Small intestine (tissue), 7 donors: Measurements from ENCODE around the gene DNAJB8. TPM values are rescaled to one million over a fixed set of nuclear protein-coding genes. Genes with fewer than 3 reads are reported as not detected.

Experiments
- DNase-seq, 2 donors: peaks; one replicate each; pipeline versions ENCODE4 v3.0.0 to v3.0.0-alpha.2; 2013
- FAIRE-seq: peaks from 2 replicates; lab custom pipeline; 2012; peaks lifted over from hg19 to GRCh38; lab: Jason Lieb, UNC
- H3K27ac ChIP-seq, 3 donors: one replicate each; pipeline ENCODE4 v1.5.1; 2013; ENCODE audit warnings: low read length in 2 of 3, mild to moderate bottlenecking in 2 of 3, control low read depth in 1 of 3, inconsistent platforms in 1 of 3, low read depth in 1 of 3, moderate library complexity in 1 of 3
- H3K27me3 ChIP-seq, 3 donors: one replicate each; pipeline ENCODE4 v1.6.1; 2013; ENCODE audit warnings: low read length in 3 of 3, inconsistent platforms in 1 of 3; ENCODE audit not compliant: control insufficient read depth in 3 of 3, insufficient read depth in 3 of 3
- H3K36me3 ChIP-seq, 3 donors: one replicate each; pipeline ENCODE4 v1.6.1; 2013; ENCODE audit warnings: low read length in 3 of 3, inconsistent platforms in 1 of 3, low read depth in 1 of 3, mild to moderate bottlenecking in 1 of 3, moderate library complexity in 1 of 3; ENCODE audit not compliant: control insufficient read depth in 3 of 3, insufficient read depth in 2 of 3
- H3K4me1 ChIP-seq, 3 donors: one replicate each; pipeline ENCODE4 v1.6.1; 2013; ENCODE audit warnings: low read length in 2 of 3, inconsistent platforms in 1 of 3, low read depth in 1 of 3, mild to moderate bottlenecking in 1 of 3, moderate library complexity in 1 of 3; ENCODE audit not compliant: control insufficient read depth in 3 of 3, insufficient read depth in 2 of 3
- H3K4me3 ChIP-seq, 3 donors: one replicate each; pipeline ENCODE4 v1.5.1; 2013; ENCODE audit warnings: low read length in 3 of 3, control low read depth in 1 of 3, inconsistent platforms in 1 of 3, low read depth in 1 of 3, mild to moderate bottlenecking in 1 of 3, moderate library complexity in 1 of 3
- H3K9me3 ChIP-seq, 2 donors: one replicate each; pipeline ENCODE4 v1.6.1; 2013; ENCODE audit warnings: low read depth in 1 of 2, low read length in 1 of 2; ENCODE audit not compliant: control insufficient read depth in 2 of 2, insufficient read depth in 1 of 2
- WGBS, 3 donors: extraction: QIAGEN DNeasy Blood & Tissue Kit; methylation state at CpG; one replicate each; pipeline ENCODE4 v1.1.7; 2013; 5-methylcytosine and 5-hydroxymethylcytosine counted together
- polyA plus RNA-seq, 4 donors: library from polyadenylated mRNA; stranded (reverse) in 3 of 4; unstranded in 1 of 4; fragments of 200-250 nt in 3 of 4; fragments of 120-200 nt in 1 of 4; gene quantifications; one replicate each; pipeline versions ENCODE4 v1.2.1 to v1.2.3, GENCODE V29; 2013
- donor health status: healthy with polysubstance abuse.
- donor health status: control.
- donor health status: control.
- donor health status: Bipolar disorder and iron deficiency.
- donor health status: healthy.

DNAJB8 gene
- polyA plus RNA-seq, 4 donors: not detected

- FAIRE-seq (no peak), DNase-seq (no peak)
- Histone ChIP-seq H3K36me3 (no peaks in the 10 kb centered on the region), H3K27me3 (peaks cover 0 to 2% (median 0%) of the 10 kb centered on the region in 3 donors), H3K4me1 (peaks cover 0 to 9% (median 0%) of the 10 kb centered on the region in 3 donors), H3K4me3 (no peak overlapping the region), H3K27ac (no peak overlapping the region), H3K9me3 (peaks cover 0 to 12% of the 10 kb centered on the region in 2 donors)
- WGBS, 3 donors: 80 to 94% (median 86%) methylated on average over 7 of the region's 7 CpGs
These were observed 46.4 kb downstream of the DNAJB8 start for GRCh38 chr3:128420289-128420688.

DNA sequence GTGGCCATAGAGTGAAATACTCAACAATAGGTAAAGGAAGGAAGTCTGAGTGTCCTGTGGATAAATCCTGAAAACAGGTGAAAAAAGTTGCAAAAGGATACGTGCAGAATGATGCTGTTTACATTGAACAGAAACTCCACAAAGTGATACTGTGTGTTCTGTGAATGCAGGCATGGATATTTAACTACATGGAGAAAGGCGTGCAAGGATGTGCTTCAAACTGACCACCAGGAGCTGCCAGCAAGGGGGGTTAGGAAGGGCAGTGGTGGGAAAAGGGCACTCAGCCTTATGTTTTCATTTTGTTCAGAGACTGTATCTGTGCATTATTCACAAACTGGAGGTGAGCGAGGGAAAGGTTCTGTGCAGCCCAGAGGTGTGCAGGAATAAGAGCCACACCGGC is 47.4 kb downstream of the DNAJB8 start:
- H3K27ac ChIP-seq: no peak overlapping the region
- H3K36me3 ChIP-seq: no peaks in the 10 kb centered on the region
- peaks cover 0 to 2% (median 0%) of the 10 kb centered on the region in 3 donors for H3K27me3 ChIP-seq
- peaks cover 0 to 9% (median 0%) of the 10 kb centered on the region in 3 donors for H3K4me1 ChIP-seq
- peaks cover 0 to 12% of the 10 kb centered on the region in 2 donors for H3K9me3 ChIP-seq
- 94 to 95% (median 95%) methylated on average over 4 of the region's 4 CpGs for WGBS, 3 donors
- FAIRE-seq: no peak
- H3K4me3 ChIP-seq: no peak overlapping the region
- DNase-seq: no peak

GRCh38 chr3:128418900-128419299 is 47.8 kb downstream of the DNAJB8 start:
- peaks cover 0 to 12% of the 10 kb centered on the region in 2 donors for H3K9me3 ChIP-seq

GRCh38 chr3:128416578-128417211 is 50.0 kb downstream of the DNAJB8 start:
- no peak for FAIRE-seq
- 56 to 80% (median 76%) methylated on average over 12 of the region's 12 CpGs for WGBS, 3 donors
- peaks cover 0 to 12% (median 0%) of the 10 kb centered on the region in 3 donors for H3K36me3 ChIP-seq
- H3K4me3 ChIP-seq: no peak overlapping the region
- H3K9me3 ChIP-seq: peaks cover 0 to 12% of the 10 kb centered on the region in 2 donors
- no peak for DNase-seq
- H3K4me1 ChIP-seq: peaks cover 0 to 22% (median 0%) of the 10 kb centered on the region in 3 donors
- H3K27ac ChIP-seq: no peak overlapping the region
- H3K27me3 ChIP-seq: peaks cover 0 to 2% (median 0%) of the 10 kb centered on the region in 3 donors

More at GRCh38 chr3:128418900-128419299, 47.8 kb downstream of the DNAJB8 start:
- no peak overlapping the region for H3K27ac ChIP-seq
- no peak overlapping the region for H3K4me3 ChIP-seq
- WGBS, 3 donors: 81 to 89% (median 84%) methylated on average over 2 of the region's 2 CpGs
- FAIRE-seq: no peak
- peaks cover 0 to 4% (median 0%) of the 10 kb centered on the region in 3 donors for H3K36me3 ChIP-seq
- H3K27me3 ChIP-seq: peaks cover 0 to 2% (median 0%) of the 10 kb centered on the region in 3 donors
- peaks cover 0 to 9% (median 0%) of the 10 kb centered on the region in 3 donors for H3K4me1 ChIP-seq
- no peak for DNase-seq

GRCh38 chr3:128415773-128416577 is 50.7 kb downstream of the DNAJB8 start:
- Histone ChIP-seq H3K27ac (no peak overlapping the region), H3K4me1 (peaks cover 0 to 25% (median 0%) of the 10 kb centered on the region in 3 donors), H3K4me3 (no peak overlapping the region), H3K27me3 (peaks cover 0 to 2% (median 0%) of the 10 kb centered on the region in 3 donors), H3K9me3 (peaks cover 0 to 12% of the 10 kb centered on the region in 2 donors), H3K36me3 (peaks cover 0 to 12% (median 0%) of the 10 kb centered on the region in 3 donors)
- DNase-seq (no peak), FAIRE-seq (no peak)
- WGBS, 3 donors: 61 to 80% (median 77%) methylated on average over 14 to 19 of the region's 19 CpGs

DNA sequence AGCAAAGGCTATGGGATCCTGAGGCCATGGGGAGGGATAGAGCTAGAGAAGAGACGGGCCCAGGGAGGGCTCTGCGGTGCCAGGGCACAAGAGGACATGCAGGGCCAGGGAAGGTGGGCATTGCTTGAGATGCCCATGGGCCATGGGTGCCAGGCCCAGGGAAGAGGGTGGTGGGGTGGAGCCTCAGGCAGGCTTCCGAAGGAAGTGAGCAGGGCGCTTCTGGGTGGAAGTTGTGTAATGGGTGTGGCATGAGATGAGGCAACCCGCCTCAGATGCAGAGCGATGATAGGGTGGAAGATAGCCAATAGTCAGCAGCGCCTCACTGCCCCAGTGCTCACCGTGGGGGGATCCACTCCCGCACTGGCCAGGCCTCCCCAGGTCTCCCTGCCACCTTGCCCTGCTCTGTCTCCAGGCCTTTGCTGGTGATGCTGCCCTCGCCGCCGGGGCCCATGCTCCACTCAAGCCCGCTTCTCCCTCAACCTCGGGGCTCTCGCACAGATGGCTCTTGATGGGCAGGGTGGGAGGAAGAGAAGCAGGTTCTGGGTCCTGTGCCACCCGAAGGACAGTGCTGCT is 51.4 kb downstream of the DNAJB8 start:
- FAIRE-seq: no peak
- H3K27ac ChIP-seq: no peak overlapping the region
- DNase-seq: no peak

DNA sequence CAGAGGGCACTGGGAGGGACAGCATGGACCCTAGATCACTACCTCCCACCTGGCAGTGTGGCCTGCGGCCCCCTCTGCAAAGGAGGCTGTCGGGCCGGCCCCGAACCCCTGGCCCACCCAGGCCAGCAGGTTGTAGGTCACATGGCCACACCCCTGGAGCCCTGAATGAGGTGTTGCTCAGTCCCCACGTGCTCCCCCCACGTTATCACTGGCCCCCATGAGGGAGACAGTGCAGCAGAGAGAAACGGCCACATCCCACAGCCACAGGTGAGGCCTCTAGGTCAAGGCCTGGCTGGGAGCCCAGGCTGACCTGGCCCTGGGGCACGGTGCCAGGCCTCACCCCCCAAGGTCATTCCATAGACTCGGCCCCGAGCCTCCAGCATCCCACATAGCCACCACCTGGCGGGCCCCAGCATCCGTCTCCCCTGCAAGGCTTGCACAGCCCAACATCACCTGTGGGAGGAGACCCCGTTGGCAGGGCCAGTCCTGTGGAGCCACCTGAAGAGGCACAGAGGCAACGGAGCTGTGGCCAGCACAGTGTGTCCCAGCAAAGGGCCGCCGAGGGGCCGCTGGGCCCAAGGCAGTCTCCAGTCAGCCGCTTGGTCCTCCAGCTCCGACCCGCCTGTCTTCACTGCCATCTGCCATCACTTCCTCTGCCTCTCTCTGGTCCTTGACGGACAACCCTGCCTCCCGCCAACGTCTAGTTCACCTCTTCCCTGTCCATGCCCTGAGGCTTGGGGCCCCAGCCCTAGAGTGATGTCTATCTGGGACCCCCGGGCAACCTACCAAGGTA is 53.1 kb downstream of the DNAJB8 start:
- FAIRE-seq (no peak), DNase-seq (no peak)
- 85 to 90% (median 85%) methylated on average over 19 to 24 of the region's 24 CpGs for WGBS, 3 donors
- H3K4me3 ChIP-seq: no peak overlapping the region
- peaks cover 0 to 2% of the 10 kb centered on the region in 2 donors for H3K9me3 ChIP-seq
- H3K27me3 ChIP-seq: peaks cover 0 to 2% (median 0%) of the 10 kb centered on the region in 3 donors
- H3K4me1 ChIP-seq: peaks cover 0 to 36% (median 0%) of the 10 kb centered on the region in 3 donors
- H3K27ac ChIP-seq: no peak overlapping the region
- peaks cover 0 to 24% (median 0%) of the 10 kb centered on the region in 3 donors for H3K36me3 ChIP-seq

More for the DNA sequence above, 51.4 kb downstream of the DNAJB8 start:
- Histone ChIP-seq H3K27me3 (peaks cover 0 to 2% (median 0%) of the 10 kb centered on the region in 3 donors), H3K36me3 (peaks cover 0 to 13% (median 0%) of the 10 kb centered on the region in 3 donors), H3K4me1 (peaks cover 0 to 31% (median 0%) of the 10 kb centered on the region in 3 donors), H3K9me3 (peaks cover 0 to 12% of the 10 kb centered on the region in 2 donors), H3K4me3 (no peak overlapping the region)
- WGBS, 3 donors: 89 to 90% (median 90%) methylated on average over 15 to 16 of the region's 16 CpGs
